ENCODE data around the gene RHOXF2. TPM values are rescaled to one million over a fixed set of nuclear protein-coding genes. Genes with fewer than 3 reads are reported as not detected.

The RHOXF2 gene
- total RNA-seq (2022; extraction: Qiagen RNA extraction; ENCODE audit: low read depth): not detected in 5 replicates

GRCh38 chrX:120158313-120158712 is at the start of gene RHOXF2:
TSS of gene RHOXF2 (plus strand) at chrX:120158613. CDS start at chrX:120158751, 138 bp downstream.

GRCh38 chrX:120115438-120115963 is 42.9 kb upstream of the RHOXF2 start, which contains the start of gene RHOXF1:
TSS of gene RHOXF1 (minus strand) at chrX:120115913. CDS start at chrX:120115862, 51 bp downstream.

Other genes starting within 250 kb of the RHOXF2 start
- 6.7 to 7.7 TPM (median 7.3 TPM) in 5 replicates for gene NKAP, start 214.9 kb upstream of the RHOXF2 start, total RNA-seq (2022; extraction: Qiagen RNA extraction; ENCODE audit: low read depth)
- not detected in 5 replicates for gene RHOXF2B, start 80.9 kb upstream of the RHOXF2 start, total RNA-seq (2022; extraction: Qiagen RNA extraction; ENCODE audit: low read depth)
- gene RHOXF1, start 42.7 kb upstream of the RHOXF2 start, total RNA-seq (2022; extraction: Qiagen RNA extraction; ENCODE audit: low read depth): not detected in 5 replicates
- 7.3 to 12.8 TPM (median 11.2 TPM) in 5 replicates for gene ZBTB33, start 92.2 kb downstream of the RHOXF2 start, total RNA-seq (2022; extraction: Qiagen RNA extraction; ENCODE audit: low read depth)
- gene TMEM255A, start 152.8 kb downstream of the RHOXF2 start, total RNA-seq (2022; extraction: Qiagen RNA extraction; ENCODE audit: low read depth): 0.27 to 0.49 TPM (median 0.42 TPM) in 5 replicates
- gene ATP1B4, start 203.5 kb downstream of the RHOXF2 start, total RNA-seq (2022; extraction: Qiagen RNA extraction; ENCODE audit: low read depth): 0.03 TPM in 1 of 5 replicates, not detected in the others